Mucosa of descending colon (tissue), 3 donors: ENCODE measurements around the gene IWS1. TPM values are rescaled to one million over a fixed set of nuclear protein-coding genes. Genes with fewer than 3 reads are reported as not detected.
A peak's percentile ranks its signal among the peaks of the same experiment; 100 is the strongest.

Experiments
- ATAC-seq: fragments of 200-7000 bp; cut with Tn5 transposase; one replicate; pipeline ENCODE4 v1.9.1; 2020; ENCODE audit warnings: mild to moderate bottlenecking, moderate library complexity
- DNase-seq, 3 donors: peaks; one replicate each; pipeline ENCODE4 v3.0.0-alpha.2; 2020
- H3K36me3 ChIP-seq: fragments of 200-600 bp; one replicate; pipeline ENCODE4 v1.8.0; 2021; ENCODE audit warnings: low read depth, mild to moderate bottlenecking
- H3K4me1 ChIP-seq: fragments of 200-600 bp; one replicate; pipeline ENCODE4 v1.8.0; 2021; ENCODE audit warnings: low read depth, mild to moderate bottlenecking
- H3K4me3 ChIP-seq: fragments of 200-600 bp; one replicate; pipeline ENCODE4 v1.8.0; 2021; ENCODE audit warnings: mild to moderate bottlenecking
- H3K9me3 ChIP-seq: fragments of 200-600 bp; one replicate; pipeline ENCODE4 v1.8.0; 2021; ENCODE audit warnings: mild to moderate bottlenecking
- CTCF ChIP-seq: fragments of 200-600 bp; IDR thresholded peaks from one replicate; pipeline ENCODE4 v1.8.0; 2022; ENCODE audit warnings: antibody characterized with exemption, mild to moderate bottlenecking
- intact Hi-C, 2 donors: fragments of 100-400 bp; cut with DNase I in 1 of 2; cut with micrococcal nuclease in 1 of 2; formaldehyde crosslinking; loops; one replicate each; pipeline versions ENCODE4 v1.11.0 to v1.11.1; 2022; cut with DNase I, micrococcal nuclease
- total RNA-seq, 3 donors: library from RNA; stranded (reverse); fragmentation: NEBNext Ultra II Directional in 2 of 3; extraction: Animal tissue kit (Norgen Biotek cat#: 25700) in 2 of 3; gene quantifications; one replicate each; pipeline versions ENCODE4 v1.2.1 to v1.2.4, GENCODE V29; 2021 to 2023
- donor health status: DM: no; HTN: no; CAD: no; lungs with moderate emphysema.
- donor health status: DM: no; HTN: no; CAD: no.
- donor health status: DM: no; HTN: yes; CAD: no.

IWS1 gene
- total RNA-seq, 3 donors from 2014 or later, result 32.3 to 38.4 (median 33.2) TPM

GRCh38 chr2:127523269-127523939 is 2.9 kb downstream of the IWS1 start:
- no peak for TF ChIP-seq CTCF
- no peak for ATAC-seq
- intact Hi-C loops, result no loop called here

GRCh38 chr2:127520424-127520823 is 5.9 kb downstream of the IWS1 start:
- Histone ChIP-seq H3K4me1 (peaks cover 14% of the 10 kb centered on the region), H3K4me3 (no peak overlapping the region), H3K9me3 (no peaks in the 10 kb centered on the region), H3K36me3 (no peaks in the 10 kb centered on the region)
- ATAC-seq (no peak), DNase-seq (no peak)
- TF ChIP-seq CTCF, result no peak
- intact Hi-C loops, result no loop called here

More at GRCh38 chr2:127523269-127523939, 2.9 kb downstream of the IWS1 start:
- Histone ChIP-seq H3K9me3 (no peaks in the 10 kb centered on the region), H3K4me3 (no peak overlapping the region), H3K36me3 (no peaks in the 10 kb centered on the region), H3K4me1 (peaks cover 23% of the 10 kb centered on the region)
- DNase-seq, result no peak

- no peaks in the 10 kb centered on the region for H3K9me3 ChIP-seq
- intact Hi-C loops, result no loop called here
- no peaks in the 10 kb centered on the region for H3K4me1 ChIP-seq
- H3K4me3 ChIP-seq, result no peak overlapping the region
- ATAC-seq (no peak), DNase-seq (no peak)
- no peaks in the 10 kb centered on the region for H3K36me3 ChIP-seq
- TF ChIP-seq CTCF, result no peak
Observed at GRCh38 chr2:127517465-127517864, 8.8 kb downstream of the IWS1 start.

GRCh38 chr2:127516041-127516762 is 10.1 kb downstream of the IWS1 start:
- no peaks in the 10 kb centered on the region for H3K36me3 ChIP-seq
- intact Hi-C loops, result no loop called here
- no peaks in the 10 kb centered on the region for H3K9me3 ChIP-seq
- ATAC-seq, result peak; percentile 65
- no peak overlapping the region for H3K4me3 ChIP-seq
- no peaks in the 10 kb centered on the region for H3K4me1 ChIP-seq
- TF ChIP-seq CTCF, result no peak
- peak; percentile 49 to 72 (median 56) for DNase-seq

- DNase-seq, result no peak
- Histone ChIP-seq H3K4me1 (peaks cover 5% of the 10 kb centered on the region), H3K36me3 (no peaks in the 10 kb centered on the region), H3K9me3 (no peaks in the 10 kb centered on the region), H3K4me3 (no peak overlapping the region)
- TF ChIP-seq CTCF, result no peak
- intact Hi-C loops, result no loop called here
- ATAC-seq, result peak; percentile 20
Observed at GRCh38 chr2:127515383-127515915, 10.8 kb downstream of the IWS1 start.
